Activated CD8-positive, alpha-beta memory T cell treated with anti-CD3 and anti-CD28 coated beads for 36 hours (primary cell): ENCODE measurements around the gene WDR41. TPM values are rescaled to one million over a fixed set of nuclear protein-coding genes. Genes with fewer than 3 reads are reported as not detected.

Source experiments
- total RNA-seq, 2 experiments: library from RNA; stranded (reverse); gene quantifications; one replicate each; pipeline ENCODE4 v1.2.3, GENCODE V29; 2021

WDR41 gene
- total RNA-seq, 2 experiments from 2014 or later = 31.0 to 32.0 TPM

Other genes with a start within 250 kb of the WDR41 start
- gene OTP, start 146.4 kb upstream of the WDR41 start, total RNA-seq = not detected